Heart right ventricle (tissue), 16 donors: Measurements from ENCODE around the gene CCDC182. TPM values are rescaled to one million over a fixed set of nuclear protein-coding genes. Genes with fewer than 3 reads are reported as not detected.

Experiments used
- ATAC-seq, 8 donors: fragments of 200-7000 bp; cut with Tn5 transposase; one replicate each; pipeline ENCODE4 v1.9.1; 2020; ENCODE audit warnings: mild to moderate bottlenecking in 8 of 8, moderate library complexity in 8 of 8, moderate number of reproducible peaks in 1 of 8
- DNase-seq, 2 donors: peaks; one replicate each; pipeline ENCODE4 v3.0.0-alpha.2; 2020
- H3K27ac ChIP-seq, 10 donors: fragments of 200-600 bp; sonication (generic) in 2 of 10; one replicate each; pipeline versions ENCODE4 v1.5.0 to v1.8.0; 2020 to 2022; ENCODE audit warnings: mild to moderate bottlenecking in 3 of 10
- H3K27me3 ChIP-seq, 7 donors: fragments of 200-600 bp; one replicate each; pipeline ENCODE4 v1.8.0; 2021 to 2022; ENCODE audit warnings: mild to moderate bottlenecking in 2 of 7
- H3K36me3 ChIP-seq, 9 donors: fragments of 200-600 bp; sonication (generic) in 1 of 9; one replicate each; pipeline versions ENCODE4 v1.5.0 to v1.8.0; 2020 to 2022; ENCODE audit warnings: mild to moderate bottlenecking in 2 of 9
- H3K4me1 ChIP-seq, 9 donors: fragments of 200-600 bp; sonication (generic) in 1 of 9; one replicate each; pipeline versions ENCODE4 v1.5.0 to v1.8.0; 2020 to 2022; ENCODE audit warnings: mild to moderate bottlenecking in 4 of 9
- H3K4me3 ChIP-seq, 10 donors: fragments of 200-600 bp; sonication (generic) in 2 of 10; one replicate each; pipeline versions ENCODE4 v1.5.0 to v1.8.0; 2020 to 2022; ENCODE audit warnings: mild to moderate bottlenecking in 7 of 10, moderate library complexity in 2 of 10
- H3K9me3 ChIP-seq, 11 donors: fragments of 200-600 bp in 10 of 11; sonication (generic) in 2 of 11; one replicate each; pipeline versions ENCODE4 v1.5.0 to v1.8.0; 2013 to 2022; ENCODE audit warnings: mild to moderate bottlenecking in 2 of 11, control low read depth in 1 of 11, moderate library complexity in 1 of 11
- WGBS, 2 donors: extraction: QIAGEN DNeasy Blood & Tissue Kit; methylation state at CpG; one replicate each; pipeline ENCODE4 v1.1.7; 2013; ENCODE audit warnings: inconsistent platforms in 1 of 2; 5-methylcytosine and 5-hydroxymethylcytosine counted together
- intact Hi-C, 10 donors: fragments of 100-400 bp; cut with DNase I; formaldehyde crosslinking; loops; one replicate each; pipeline versions ENCODE4 v1.11.1 to v1.14.2; 2022
- polyA plus RNA-seq, 2 donors: library from polyadenylated mRNA; stranded (reverse); fragments of 200-250 nt; gene quantifications; one replicate each; pipeline ENCODE4 v1.2.3, GENCODE V29; 2013
- total RNA-seq, 10 donors: library from RNA; stranded (reverse); fragmentation: NEBNext Ultra II Directional in 3 of 10; extraction: Animal tissue kit (Norgen Biotek cat#: 25700) in 3 of 10; gene quantifications; one replicate each; pipeline versions ENCODE4 v1.2.1 to v1.2.4, GENCODE V29; 2021 to 2023
- TF ChIP-seq, protein P1 (sequence below), 9 donors: fragments of 200-600 bp; sonication (generic) in 2 of 9; IDR thresholded peaks; one replicate each; pipeline versions ENCODE4 v1.5.0 to v1.8.0; 2021 to 2022; ENCODE audit warnings: antibody characterized with exemption in 9 of 9, mild to moderate bottlenecking in 5 of 9, moderate library complexity in 1 of 9
- donor health status: Arrhythmogenic right ventricular cardiomyopathy.
- donor health status: ischemic (EF 13 %, LVEDD 7.1; RV severe dilation, severe dysfunction).
- donor health status: healthy with polysubstance abuse.
- donor health status: DM: no; HTN: yes; CAD: no.
- donor health status: DM: no; HTN: no; CAD: no.
- donor health status: ischemic (EF 25% LVEDD 6.9; RV normal size, moderate dysfunction).
- donor health status: ischemic (EF 25% LVEDD 5.7; RV mildly dilated, moderate dysfunction).
- donor health status: healthy.
- donor health status: DM: yes; HTN: yes; CAD: no.
- donor health status: Ischemic cardiomyopathy.
- donor health status: ischemic (EF 35%, LVEDD 5.7; RV mildly dilated, moderate dysfunction).
- donor health status: nonischemic (EF 11% LVEDD 7.7; RV severe dilation, severe dysfunction).
- donor health status: DM: yes; HTN: yes; CAD: no.
- donor health status: PGD.
- donor health status: ischemic (EF 29% LVEDD 5.4; RV normal size, mild dysfunction).
- donor health status: nonischemic (EF 23%, LVEDD 6.1; RV moderate dilation, normal function).

CCDC182 gene
- total and polyA plus RNA-seq, 12 donors, result not detected

DNA sequence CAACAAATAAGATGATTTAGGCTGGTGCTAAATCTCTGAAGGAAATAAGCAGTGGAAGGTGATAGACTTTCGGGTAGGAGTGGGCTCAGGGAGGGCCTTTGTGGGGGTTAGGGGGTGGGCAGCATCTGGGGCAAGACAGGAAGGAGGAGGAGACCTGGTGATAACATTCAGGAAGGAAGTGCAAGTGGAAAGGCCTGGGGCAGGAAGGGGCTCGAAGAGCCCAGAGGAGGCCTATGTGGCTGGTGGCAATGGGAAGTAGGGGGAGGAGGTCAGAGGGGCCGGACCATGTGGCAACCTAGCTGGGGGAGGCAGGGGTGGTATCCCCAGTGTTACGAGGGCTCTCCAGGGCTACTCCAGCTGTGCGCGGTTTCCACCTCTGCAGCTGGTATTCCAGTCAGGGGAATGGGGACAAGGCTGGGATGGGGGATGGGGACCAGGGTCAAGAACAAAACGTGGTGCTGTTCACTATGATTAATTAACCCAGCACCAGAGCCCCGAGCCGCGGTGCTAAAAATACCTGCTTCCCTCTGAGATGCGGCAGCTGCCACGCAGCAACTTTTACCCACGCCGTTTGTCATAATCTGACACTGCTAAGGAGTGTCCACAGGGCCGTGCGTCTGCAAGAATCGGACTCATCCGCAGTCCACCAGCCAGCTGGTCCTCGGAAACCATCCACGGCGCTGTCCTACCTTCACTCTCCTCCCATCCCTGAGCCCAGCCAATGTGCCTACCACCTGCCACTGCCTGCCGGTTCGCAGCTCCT is 5.2 kb upstream of the CCDC182 start:
- intact Hi-C loops, result loop anchor here in 1 of 10 donors (5.0 kb wide), 1 partner anchor 508 kb away; no protein-coding TSS in a partner anchor
- no peaks in the 10 kb centered on the region for H3K9me3 ChIP-seq
- no peaks in the 10 kb centered on the region for H3K27me3 ChIP-seq
- no peak for DNase-seq
- TF ChIP-seq, protein P1, sequence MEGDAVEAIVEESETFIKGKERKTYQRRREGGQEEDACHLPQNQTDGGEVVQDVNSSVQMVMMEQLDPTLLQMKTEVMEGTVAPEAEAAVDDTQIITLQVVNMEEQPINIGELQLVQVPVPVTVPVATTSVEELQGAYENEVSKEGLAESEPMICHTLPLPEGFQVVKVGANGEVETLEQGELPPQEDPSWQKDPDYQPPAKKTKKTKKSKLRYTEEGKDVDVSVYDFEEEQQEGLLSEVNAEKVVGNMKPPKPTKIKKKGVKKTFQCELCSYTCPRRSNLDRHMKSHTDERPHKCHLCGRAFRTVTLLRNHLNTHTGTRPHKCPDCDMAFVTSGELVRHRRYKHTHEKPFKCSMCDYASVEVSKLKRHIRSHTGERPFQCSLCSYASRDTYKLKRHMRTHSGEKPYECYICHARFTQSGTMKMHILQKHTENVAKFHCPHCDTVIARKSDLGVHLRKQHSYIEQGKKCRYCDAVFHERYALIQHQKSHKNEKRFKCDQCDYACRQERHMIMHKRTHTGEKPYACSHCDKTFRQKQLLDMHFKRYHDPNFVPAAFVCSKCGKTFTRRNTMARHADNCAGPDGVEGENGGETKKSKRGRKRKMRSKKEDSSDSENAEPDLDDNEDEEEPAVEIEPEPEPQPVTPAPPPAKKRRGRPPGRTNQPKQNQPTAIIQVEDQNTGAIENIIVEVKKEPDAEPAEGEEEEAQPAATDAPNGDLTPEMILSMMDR (IDR thresholded peaks at IDR 0.05), result no peak
- 71 to 76% methylated on average over 23 of the region's 23 CpGs for WGBS, 2 donors
- no peak for ATAC-seq
- peaks cover 0 to 11% (median 0%) of the 10 kb centered on the region in 9 donors for H3K4me1 ChIP-seq
- no peak overlapping the region for H3K4me3 ChIP-seq
- H3K27ac ChIP-seq, result no peak overlapping the region
- no peaks in the 10 kb centered on the region for H3K36me3 ChIP-seq

DNA sequence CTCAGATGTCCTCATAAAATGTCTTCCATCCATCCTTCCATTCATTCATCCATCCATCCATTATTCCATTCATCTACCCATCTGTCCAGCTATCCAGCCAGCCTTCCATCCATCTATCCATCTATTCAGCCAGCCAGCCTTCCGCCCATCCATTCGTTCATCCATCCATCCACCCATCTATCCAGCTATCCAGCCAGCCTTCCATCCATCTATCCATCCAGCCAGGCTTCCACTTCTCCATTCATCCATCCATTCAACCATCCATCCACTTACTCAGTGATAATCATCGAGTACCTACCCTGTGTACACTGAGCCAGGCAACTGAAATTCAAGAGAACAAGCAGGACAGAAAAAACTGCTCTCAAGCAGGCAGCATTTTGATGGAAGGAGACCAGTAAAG is 4.6 kb upstream of the CCDC182 start:
- TF ChIP-seq, protein P1 (IDR thresholded peaks at IDR 0.05), result no peak
- Histone ChIP-seq H3K27me3 (no peaks in the 10 kb centered on the region), H3K9me3 (no peaks in the 10 kb centered on the region), H3K27ac (no peak overlapping the region), H3K4me3 (no peak overlapping the region), H3K4me1 (peaks cover 0 to 11% (median 0%) of the 10 kb centered on the region in 9 donors), H3K36me3 (no peaks in the 10 kb centered on the region)
- no peak for ATAC-seq
- 89 to 94% methylated on average over 3 of the region's 3 CpGs for WGBS, 2 donors
- intact Hi-C loops, result loop anchor here in 9 of 10 donors (5.0 to 10.0 kb wide), 10 partner anchors 33 to 625 kb away; no protein-coding TSS in a partner anchor
- DNase-seq, result no peak

DNA sequence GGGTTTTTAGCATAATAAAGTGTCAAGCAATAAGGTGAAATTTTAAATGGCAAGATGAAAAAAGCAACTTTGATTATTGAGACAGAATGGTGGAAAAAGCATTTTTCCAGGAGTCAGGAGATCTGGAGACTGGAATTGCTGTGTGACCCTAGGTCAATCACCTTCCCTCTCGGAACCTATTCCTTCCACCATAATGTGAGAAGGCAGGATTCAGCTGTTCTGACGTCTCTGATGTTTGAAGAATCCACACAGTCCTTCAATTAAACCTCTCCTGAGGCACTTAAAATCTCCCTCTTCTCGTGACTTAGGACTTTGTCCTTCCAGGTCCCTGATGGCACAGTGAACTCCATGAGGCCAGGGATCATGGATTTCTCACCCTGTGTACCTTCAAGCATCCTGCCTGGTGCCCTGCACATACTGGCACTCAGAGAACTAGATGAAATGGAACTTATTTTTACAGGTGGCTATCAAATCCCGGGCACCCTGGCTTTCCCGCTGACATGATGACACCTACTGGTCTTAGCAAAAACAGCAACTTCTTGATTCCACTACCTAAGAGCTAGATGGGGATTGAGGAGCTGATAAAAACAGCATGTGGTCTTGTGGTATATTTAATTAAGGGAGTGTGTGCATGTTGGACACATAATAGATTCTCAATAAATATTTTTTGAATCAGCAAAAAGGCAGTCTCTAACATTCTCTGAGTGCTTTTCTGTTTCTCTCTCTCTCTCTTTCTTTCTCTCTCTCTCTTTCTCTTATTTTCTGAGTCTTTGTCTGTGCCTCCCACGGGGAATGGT is 2.3 kb upstream of the CCDC182 start:
- H3K27me3 ChIP-seq, result no peaks in the 10 kb centered on the region
- TF ChIP-seq, protein P1 (IDR thresholded peaks at IDR 0.05), result peak; percentile 42 to 87 (median 77)
- H3K27ac ChIP-seq, result no peak overlapping the region
- WGBS, 2 donors, result 29 to 30% methylated on average over 6 of the region's 6 CpGs
- ATAC-seq (peak in 7 of 8 donors; percentile 32 to 75 (median 56)), DNase-seq (peak in 1 of 2 donors; percentile 28)
- intact Hi-C loops, result loop anchor here in 9 of 10 donors (2.0 to 10.0 kb wide), 12 partner anchors 35 to 623 kb away; no protein-coding TSS in a partner anchor
- H3K4me1 ChIP-seq, result peaks cover 0 to 11% (median 0%) of the 10 kb centered on the region in 9 donors
- H3K9me3 ChIP-seq, result no peaks in the 10 kb centered on the region
- no peaks in the 10 kb centered on the region for H3K36me3 ChIP-seq
- H3K4me3 ChIP-seq, result no peak overlapping the region

DNA sequence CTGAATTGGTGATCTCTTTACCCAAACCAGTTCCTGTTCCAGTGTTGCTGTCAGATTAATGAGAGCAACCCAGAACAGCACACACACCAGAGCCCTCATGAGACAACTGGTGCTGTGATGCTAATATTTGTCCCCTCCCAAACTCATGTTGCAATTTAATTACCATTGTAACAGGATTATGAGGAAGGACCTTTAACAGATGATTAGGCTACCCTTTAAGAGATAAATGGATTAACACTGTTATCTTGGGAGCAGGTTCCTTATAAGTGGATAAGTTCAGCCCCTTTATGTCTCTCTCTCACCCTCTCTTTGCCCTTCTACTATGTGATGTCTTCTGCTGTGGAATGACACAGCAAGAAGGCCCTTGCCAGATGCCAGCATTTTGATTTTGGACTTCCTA is 1.1 kb upstream of the CCDC182 start:
- intact Hi-C loops, result loop anchor here in 9 of 10 donors (2.0 to 10.0 kb wide), 12 partner anchors 36 to 621 kb away; no protein-coding TSS in a partner anchor
- DNase-seq (no peak), ATAC-seq (no peak)
- H3K27ac ChIP-seq, result no peak overlapping the region
- H3K27me3 ChIP-seq, result peaks cover 0 to 6% (median 0%) of the 10 kb centered on the region in 7 donors
- TF ChIP-seq, protein P1 (IDR thresholded peaks at IDR 0.05), result no peak
- H3K36me3 ChIP-seq, result no peaks in the 10 kb centered on the region
- no peaks in the 10 kb centered on the region for H3K9me3 ChIP-seq
- peaks cover 0 to 10% (median 0%) of the 10 kb centered on the region in 9 donors for H3K4me1 ChIP-seq
- H3K4me3 ChIP-seq, result no peak overlapping the region
